HAP-1 (cell line): ENCODE measurements around the gene WDR90.

Source experiments
- DNase-seq, 2 experiments: peaks; one replicate each; pipeline ENCODE4 v3.0.0-alpha.2; 2016 to 2020; ENCODE audit warnings: low spot score in 2 of 2
- H3K27me3 ChIP-seq: fragments of 250-450 bp; sonication (Bioruptor Pico); 2 replicates; pipeline ENCODE4 v1.5.1; 2020; ENCODE audit warnings: low read depth, mild to moderate bottlenecking, moderate library complexity
- H3K36me3 ChIP-seq: fragments of 250-450 bp; sonication (Bioruptor Pico); replicated peaks from 2 replicates; pipeline ENCODE4 v1.5.1; 2020; ENCODE audit warnings: mild to moderate bottlenecking
- H3K4me1 ChIP-seq: fragments of 250-450 bp; sonication (Bioruptor Pico); 2 replicates; pipeline ENCODE4 v1.5.1; 2020; ENCODE audit warnings: mild to moderate bottlenecking
- H3K4me3 ChIP-seq: fragments of 250-450 bp; sonication (Bioruptor Pico); 2 replicates; pipeline ENCODE4 v1.5.1; 2020; ENCODE audit warnings: mild to moderate bottlenecking, moderate library complexity
- H3K9me3 ChIP-seq: fragments of 250-450 bp; sonication (Bioruptor Pico); 2 replicates; pipeline ENCODE4 v1.5.1; 2020; ENCODE audit warnings: mild to moderate bottlenecking, moderate library complexity
- in situ Hi-C: fragments of 300-500 bp; cut with MboI; formaldehyde crosslinking; loops from 3 replicates; pipeline ENCODE4 v1.14.3; 2020; ENCODE audit warnings: low sequenced_read_pairs, inconsistent platforms, mixed read lengths

The WDR90 gene

DNA sequence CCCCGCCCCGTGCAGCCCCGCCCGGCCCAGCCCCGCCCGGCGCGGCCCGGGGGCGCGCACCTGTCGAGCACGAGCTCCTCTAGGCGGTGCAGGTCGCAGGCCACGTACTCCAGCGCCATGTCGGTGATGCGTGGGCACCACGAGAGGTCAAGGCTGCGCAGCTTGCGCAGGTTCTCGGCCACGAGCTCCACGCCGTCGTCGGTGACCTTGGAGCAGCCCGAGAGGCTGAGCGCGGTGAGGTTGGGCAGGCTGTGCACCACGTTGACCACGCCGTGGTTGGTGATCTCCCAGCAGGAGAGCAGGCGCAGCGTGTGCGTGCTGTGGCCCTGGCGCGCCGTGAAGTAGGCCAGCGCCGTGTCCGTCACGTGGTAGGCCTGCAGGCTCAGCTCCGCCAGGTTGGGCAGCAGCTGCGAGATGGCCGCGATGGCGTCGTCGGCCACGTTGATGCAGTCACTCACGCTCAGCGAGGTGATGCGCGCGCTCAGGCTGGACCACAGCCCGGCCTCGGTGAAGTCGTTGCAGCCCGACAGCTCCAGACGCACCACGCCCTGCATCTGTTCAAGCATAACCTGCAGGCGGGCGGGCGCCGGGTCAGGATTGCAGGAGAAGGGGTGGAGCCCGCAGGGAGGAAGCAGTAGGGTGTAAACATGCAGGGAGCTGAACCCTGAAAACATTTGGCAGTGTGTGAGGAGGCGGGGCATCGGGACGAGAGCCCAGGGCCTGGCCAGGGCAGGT, 46.4 kb downstream of the WDR90 start:
- Histone ChIP-seq H3K27me3 (peaks cover 6% of the 10 kb centered on the region; the same call in 1 of the 2 replicates), H3K4me1 (peaks cover 9% of the 10 kb centered on the region), H3K36me3 (no peaks in the 10 kb centered on the region), H3K9me3 (no peaks in the 10 kb centered on the region), H3K4me3 (peak overlapping the region; percentile 38)
- in situ Hi-C loops, result no loop called here
- peak in 1 of 2 experiments; percentile 74 for DNase-seq

- no peak for DNase-seq
- H3K9me3 ChIP-seq, result no peaks in the 10 kb centered on the region
- no peaks in the 10 kb centered on the region for H3K36me3 ChIP-seq
- in situ Hi-C loops, result no loop called here
- H3K4me3 ChIP-seq, result no peak overlapping the region
- H3K27me3 ChIP-seq, result peaks cover 25% of the 10 kb centered on the region
- H3K4me1 ChIP-seq, result peaks cover 11% of the 10 kb centered on the region
Measured at GRCh38 chr16:698911-699671, 49.9 kb downstream of the WDR90 start.

DNA sequence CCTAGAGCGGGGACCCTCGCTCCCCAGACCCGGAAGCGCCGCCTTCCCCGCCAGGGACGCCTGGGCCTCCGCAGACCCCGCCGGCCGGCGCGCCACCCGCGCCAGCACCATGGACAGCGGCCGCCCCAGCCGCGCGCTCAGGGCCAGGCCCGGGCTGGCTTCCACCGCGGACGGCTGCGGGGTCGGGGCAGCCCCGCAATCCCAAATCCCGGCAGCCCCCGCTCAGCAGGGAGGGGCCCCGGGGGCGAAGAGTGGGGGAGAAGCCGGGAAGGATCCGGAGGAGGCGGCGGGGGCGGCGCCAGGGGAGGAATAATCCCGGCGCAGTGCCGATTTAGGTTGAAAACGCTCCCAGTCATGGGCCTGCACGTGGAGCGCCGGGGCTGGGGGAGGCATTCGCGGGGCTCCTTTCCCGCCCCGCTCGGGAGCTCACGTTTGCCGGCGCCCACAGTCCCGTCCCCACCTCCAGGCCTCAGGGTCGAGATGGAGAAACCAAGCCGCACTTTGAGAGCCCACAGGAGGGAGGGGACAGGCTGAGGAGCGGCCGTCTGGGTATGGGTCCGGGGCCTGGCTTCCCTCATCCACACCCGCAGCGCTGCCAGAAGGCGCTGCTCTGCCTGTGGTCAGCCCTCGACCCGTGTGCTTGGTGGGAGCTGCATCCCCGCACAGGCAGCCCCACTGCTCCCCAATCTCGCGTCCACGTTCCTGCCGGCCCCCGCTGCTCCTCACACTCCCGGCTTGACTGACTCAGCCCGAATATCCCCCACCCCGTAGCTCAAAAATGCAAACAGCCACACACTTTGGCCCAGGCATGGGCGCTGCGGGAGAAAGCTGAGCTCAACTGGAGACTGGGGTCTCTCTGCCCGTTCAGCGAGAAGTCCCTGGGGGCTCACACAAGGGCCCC, 51.8 kb downstream of the WDR90 start:
- in situ Hi-C loops, result no loop called here
- H3K4me3 ChIP-seq, result no peak overlapping the region
- DNase-seq, result peak in 1 of 2 experiments; percentile 66
- H3K36me3 ChIP-seq, result no peaks in the 10 kb centered on the region
- H3K9me3 ChIP-seq, result no peaks in the 10 kb centered on the region
- peaks cover 25% of the 10 kb centered on the region for H3K27me3 ChIP-seq
- peaks cover 4% of the 10 kb centered on the region for H3K4me1 ChIP-seq

- peaks cover 3% of the 10 kb centered on the region; the same call in 1 of the 2 replicates for H3K4me1 ChIP-seq
- H3K9me3 ChIP-seq, result no peaks in the 10 kb centered on the region
- no peaks in the 10 kb centered on the region for H3K36me3 ChIP-seq
- in situ Hi-C loops, result no loop called here
- H3K27me3 ChIP-seq, result peaks cover 38% of the 10 kb centered on the region
- no peak overlapping the region for H3K4me3 ChIP-seq
- DNase-seq, result no peak
Measured at GRCh38 chr16:702341-702740, 53.2 kb downstream of the WDR90 start.

GRCh38 chr16:703406-703805, 54.2 kb downstream of the WDR90 start:
- Histone ChIP-seq H3K27me3 (peaks cover 39% of the 10 kb centered on the region), H3K4me1 (peaks cover 3% of the 10 kb centered on the region; the same call in 1 of the 2 replicates), H3K36me3 (no peaks in the 10 kb centered on the region), H3K4me3 (no peak overlapping the region), H3K9me3 (no peaks in the 10 kb centered on the region)
- no peak for DNase-seq
- in situ Hi-C loops, result no loop called here

DNA sequence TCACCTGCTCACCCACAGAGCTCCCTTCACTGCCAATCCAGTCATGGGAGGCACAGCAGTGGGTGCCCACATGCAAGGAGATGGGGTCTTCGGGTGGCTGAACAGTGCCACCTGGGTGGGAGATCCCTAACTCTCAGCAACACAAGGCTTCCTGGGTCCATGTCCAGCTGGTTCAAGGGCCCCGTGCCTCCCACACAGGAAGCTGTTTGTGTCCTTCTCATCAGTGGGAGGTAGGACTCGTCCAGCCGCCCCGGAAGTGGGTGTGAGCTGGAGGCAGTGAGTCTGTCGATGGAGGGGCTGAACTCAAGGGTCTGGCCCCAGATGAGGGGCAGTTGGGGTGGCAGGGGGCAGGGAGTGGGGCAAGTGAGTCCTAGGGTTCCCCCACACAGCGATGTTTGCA, 54.9 kb downstream of the WDR90 start:
- peaks cover 43% of the 10 kb centered on the region for H3K27me3 ChIP-seq
- in situ Hi-C loops, result no loop called here

DNA sequence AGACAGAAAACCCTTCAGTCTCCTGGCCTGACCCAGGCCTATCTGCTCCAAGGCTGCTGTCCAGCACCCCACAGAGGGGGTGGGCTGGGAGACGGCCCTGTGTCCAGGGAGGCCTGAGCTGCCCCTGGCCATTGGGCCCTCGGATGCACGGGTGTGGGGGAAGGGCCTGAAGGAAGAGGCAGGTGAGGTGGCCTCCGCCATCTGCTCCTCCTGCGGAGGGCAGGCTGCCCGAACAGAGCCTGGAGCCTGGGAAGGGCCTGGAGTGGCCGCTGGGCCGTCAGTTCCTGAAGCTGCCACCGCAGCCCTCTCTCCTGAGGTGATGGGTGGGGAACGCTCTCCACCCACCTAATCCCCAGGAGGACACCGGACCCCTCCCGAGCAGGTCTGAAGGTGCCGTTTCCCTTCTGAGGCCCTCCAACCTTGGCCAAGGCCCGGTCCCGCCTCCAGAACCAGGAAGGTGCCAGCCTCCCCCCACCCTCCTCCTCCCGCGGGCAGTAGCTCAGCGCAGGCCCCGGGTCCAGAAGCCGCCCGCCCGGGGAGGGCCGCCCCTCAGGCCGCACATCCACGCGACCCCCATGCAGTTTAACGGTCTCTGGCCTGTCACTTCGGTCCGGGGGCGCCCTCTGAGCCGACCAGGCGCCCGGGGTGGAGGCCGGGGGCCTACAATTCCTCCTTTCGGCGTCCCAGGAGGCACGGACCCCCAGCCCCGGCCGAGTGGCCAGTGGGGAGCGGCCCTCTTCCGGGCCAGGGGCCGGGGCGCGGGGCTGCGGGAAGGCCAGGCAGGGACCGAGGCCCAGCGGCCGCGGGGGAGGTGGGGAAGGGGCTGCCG, 55.6 kb downstream of the WDR90 start:
- peaks cover 3% of the 10 kb centered on the region; the same call in 1 of the 2 replicates for H3K4me1 ChIP-seq
- H3K9me3 ChIP-seq, result no peaks in the 10 kb centered on the region
- in situ Hi-C loops, result no loop called here
- H3K27me3 ChIP-seq, result peaks cover 43% of the 10 kb centered on the region
- DNase-seq, result no peak
- no peaks in the 10 kb centered on the region for H3K36me3 ChIP-seq
- peak overlapping the region; percentile 45 for H3K4me3 ChIP-seq

More for the DNA sequence above, 54.9 kb downstream of the WDR90 start:
- H3K9me3 ChIP-seq, result no peaks in the 10 kb centered on the region
- H3K4me3 ChIP-seq, result no peak overlapping the region; the same call in 1 of the 2 replicates
- H3K4me1 ChIP-seq, result peaks cover 3% of the 10 kb centered on the region; the same call in 1 of the 2 replicates
- no peaks in the 10 kb centered on the region for H3K36me3 ChIP-seq
- no peak for DNase-seq

DNA sequence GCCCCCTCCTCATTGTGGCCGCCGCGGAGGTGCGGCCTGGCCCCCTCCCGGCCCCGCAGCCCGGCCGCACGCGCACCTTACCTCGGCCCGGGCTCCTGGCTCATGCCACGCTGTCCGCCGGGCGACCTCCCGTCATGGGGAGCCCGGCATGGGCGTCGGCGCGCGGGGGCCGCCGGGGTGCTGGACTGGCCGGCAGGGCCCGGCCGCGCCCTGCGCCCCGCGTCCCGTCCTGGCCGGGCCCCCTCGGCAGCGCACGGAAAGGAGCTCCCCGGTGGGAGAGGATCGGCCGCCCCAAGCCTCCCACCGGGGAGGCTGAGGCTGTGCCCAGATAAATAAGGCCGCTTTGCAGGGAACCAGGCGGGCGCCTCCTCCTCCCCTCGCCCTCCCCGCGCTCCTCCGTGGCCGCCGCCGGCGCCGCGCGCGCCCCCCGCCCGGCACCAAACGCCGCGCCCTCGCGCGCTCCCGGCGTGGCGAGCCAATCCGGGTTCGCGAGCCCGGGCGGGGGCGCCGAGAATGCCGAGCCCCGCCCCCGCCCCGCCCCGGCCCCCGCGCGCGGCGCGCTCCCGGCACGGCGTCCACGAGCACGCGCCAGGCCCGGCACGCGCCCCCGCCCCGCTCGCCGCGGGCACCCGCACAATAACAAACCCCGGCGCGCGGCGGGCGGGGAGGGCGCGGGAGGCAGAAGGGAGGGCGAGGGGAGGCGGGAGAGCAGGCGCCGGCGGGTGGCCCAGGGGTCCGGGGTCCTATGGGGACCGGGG, 56.4 kb downstream of the WDR90 start, which contains the start of gene FBXL16:
TSS of gene FBXL16 (minus strand) at position 371 of the 758 bp plus-strand sequence. CDS start 8,396 bp downstream, outside the sequence.
- Histone ChIP-seq H3K4me3 (peak within 1 kb of the TSS; percentile 45), H3K4me1 (peaks cover 3% of the 10 kb centered on the region; the same call in 1 of the 2 replicates), H3K9me3 (no peaks in the 10 kb centered on the region), H3K36me3 (no peaks in the 10 kb centered on the region), H3K27me3 (peaks cover 37% of the 10 kb centered on the region)
- in situ Hi-C loops, result no loop called here
- DNase-seq, result peak; percentile 42 to 76

GRCh38 chr16:706189-707061, 57.3 kb downstream of the WDR90 start:
- H3K27me3 ChIP-seq, result peaks cover 29% of the 10 kb centered on the region
- in situ Hi-C loops, result no loop called here
- no peaks in the 10 kb centered on the region; the same call in 1 of the 2 replicates for H3K4me1 ChIP-seq
- H3K36me3 ChIP-seq, result no peaks in the 10 kb centered on the region
- peak in 1 of 2 experiments; percentile 31 for DNase-seq
- peak overlapping the region; percentile 21 for H3K4me3 ChIP-seq
- H3K9me3 ChIP-seq, result no peaks in the 10 kb centered on the region

DNA sequence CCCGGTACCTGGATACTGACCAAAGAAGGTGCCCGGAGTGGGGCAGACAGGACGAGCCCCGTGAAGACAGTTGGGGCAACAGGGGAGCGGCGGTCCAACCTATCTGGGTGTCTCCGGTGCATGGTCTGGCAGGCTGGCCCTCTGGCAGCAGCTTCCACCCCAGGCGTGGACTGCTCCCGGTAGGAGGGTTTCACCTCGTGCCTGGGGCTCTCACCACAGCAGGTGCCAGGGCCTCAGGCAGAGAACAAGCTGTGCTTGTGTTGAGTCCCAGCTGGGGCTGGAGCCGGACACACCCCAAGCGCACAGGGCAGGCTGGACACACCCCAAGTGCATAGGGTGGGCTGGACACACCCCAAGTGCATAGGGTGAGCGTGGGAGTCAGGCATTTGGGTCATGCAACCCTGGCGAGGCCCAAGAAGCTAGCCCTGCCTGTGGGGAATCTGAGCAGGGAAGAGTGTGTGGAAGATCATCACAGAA, 57.9 kb downstream of the WDR90 start:
- Histone ChIP-seq H3K4me1 (no peaks in the 10 kb centered on the region; the same call in 1 of the 2 replicates), H3K27me3 (peaks cover 23% of the 10 kb centered on the region), H3K36me3 (no peaks in the 10 kb centered on the region), H3K9me3 (no peaks in the 10 kb centered on the region), H3K4me3 (no peak overlapping the region)
- in situ Hi-C loops, result no loop called here
- no peak for DNase-seq

DNA sequence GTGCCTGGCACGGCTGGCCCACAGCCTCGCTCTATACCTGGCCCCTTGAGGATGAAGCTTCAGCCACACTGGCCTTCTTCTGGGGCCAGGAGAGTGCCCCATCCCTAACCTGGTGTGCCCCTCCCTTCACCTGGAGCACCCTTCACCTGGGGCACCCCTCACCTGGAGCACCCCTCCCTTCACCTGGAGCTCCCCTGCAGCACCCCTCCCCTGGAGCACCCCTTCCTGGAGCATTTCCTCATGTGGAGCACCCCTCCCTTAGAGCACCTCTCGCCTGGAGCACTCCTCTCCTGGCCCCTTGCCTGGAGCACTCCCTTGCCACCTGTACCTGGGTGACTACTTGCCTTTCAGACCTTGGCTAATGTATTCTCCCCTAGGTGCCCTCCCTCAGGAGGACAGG, 58.9 kb downstream of the WDR90 start:
- H3K36me3 ChIP-seq, result no peaks in the 10 kb centered on the region
- no peak for DNase-seq
- H3K27me3 ChIP-seq, result peaks cover 18% of the 10 kb centered on the region
- peaks cover 4% of the 10 kb centered on the region; the same call in 1 of the 2 replicates for H3K4me1 ChIP-seq
- H3K4me3 ChIP-seq, result no peak overlapping the region
- no peaks in the 10 kb centered on the region for H3K9me3 ChIP-seq
- in situ Hi-C loops, result no loop called here
